ENCODE results near the gene GSTM3.

The GSTM3 gene

DNA sequence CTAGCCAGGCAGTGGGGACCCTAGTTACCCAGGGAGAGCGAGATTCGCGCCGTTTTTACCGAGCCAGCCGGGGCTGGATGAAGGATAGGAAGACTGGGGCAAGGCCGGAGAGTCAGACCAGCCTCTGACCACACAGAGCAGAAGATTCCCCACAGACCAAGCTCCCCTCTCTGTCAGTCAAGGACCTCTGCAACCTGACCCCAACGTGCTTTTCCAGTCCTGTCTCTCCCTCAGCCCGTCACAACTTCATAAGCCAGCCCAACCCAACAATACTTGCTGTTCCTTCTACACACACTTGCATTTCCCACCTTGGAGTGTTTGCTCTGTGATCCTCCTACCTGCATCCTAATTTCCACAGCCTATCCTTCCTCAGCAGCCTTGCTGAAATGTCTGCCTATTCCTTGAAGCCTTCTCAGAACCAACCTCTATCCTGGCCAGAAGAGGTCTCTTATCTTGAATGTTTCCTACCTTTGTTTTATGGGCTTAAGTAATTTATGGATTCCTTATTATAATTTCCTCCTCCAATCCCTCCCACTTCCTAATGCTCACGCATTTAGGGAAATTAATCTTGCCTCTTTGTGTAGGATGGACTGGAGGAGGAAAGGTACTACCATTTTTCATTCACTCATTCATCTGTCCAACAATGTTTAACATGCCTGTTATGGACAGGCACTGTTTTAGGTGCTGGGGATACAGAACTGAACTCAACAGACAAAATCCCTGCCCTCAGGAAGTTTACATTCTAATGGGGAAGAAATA is at the start of gene GSTM3:
Gene GSTM3, minus strand, starts transcription at position 424 of the 759 bp plus-strand sequence. CDS start 751 bp downstream, outside the sequence.
- DNase-seq = no peak

DNA sequence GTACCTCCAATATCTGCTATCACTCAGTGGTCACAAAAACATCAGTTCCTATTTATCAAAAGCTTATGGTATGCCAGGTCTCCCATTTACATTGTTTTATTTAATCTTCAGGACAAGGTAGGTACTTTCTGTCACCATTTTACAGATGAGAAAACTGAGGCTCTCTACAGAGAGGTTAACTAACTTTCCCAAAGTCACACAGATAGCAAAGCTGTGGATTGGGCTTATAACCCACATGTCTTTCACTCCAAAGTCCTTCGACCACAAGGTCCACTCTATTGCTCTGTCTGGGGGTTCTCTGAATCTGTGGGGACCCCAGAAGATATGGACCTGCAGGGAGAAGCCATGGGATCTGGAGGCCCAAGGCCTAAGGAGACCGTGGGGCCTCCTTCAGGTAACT is 49.5 kb upstream of the GSTM3 start:
- DNase-seq = no peak

DNA sequence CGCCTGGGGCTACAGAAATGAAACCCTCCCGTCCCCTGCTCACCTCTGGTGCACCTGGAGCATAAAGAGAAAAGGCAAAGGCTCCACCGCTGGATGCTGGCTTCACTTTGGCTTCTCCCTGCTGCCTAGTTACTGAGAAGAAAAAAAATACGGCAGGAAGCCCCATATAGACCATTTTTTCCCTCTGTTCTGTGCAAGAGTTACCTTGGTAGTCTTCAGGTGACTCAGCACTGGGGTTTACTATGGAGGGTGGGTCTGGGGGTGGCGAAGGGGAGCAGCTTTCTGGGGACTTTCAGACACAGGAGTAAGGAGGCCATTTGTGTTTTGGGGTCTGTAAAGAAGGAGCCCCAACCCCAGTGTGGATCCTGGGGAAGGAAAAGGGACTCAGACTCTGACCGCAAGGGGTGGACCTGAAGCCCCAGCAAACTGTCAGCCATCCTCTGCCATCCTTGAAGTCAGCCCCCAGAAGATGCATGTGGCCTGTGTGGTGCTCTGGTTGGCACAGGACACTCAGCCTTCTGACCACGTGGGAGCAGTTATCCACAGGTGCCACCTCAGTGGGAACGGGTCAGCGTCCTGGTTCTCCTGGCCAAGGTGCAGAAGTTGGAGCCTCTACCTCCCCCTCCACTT is 48.8 kb upstream of the GSTM3 start:
- DNase-seq = no peak

DNA sequence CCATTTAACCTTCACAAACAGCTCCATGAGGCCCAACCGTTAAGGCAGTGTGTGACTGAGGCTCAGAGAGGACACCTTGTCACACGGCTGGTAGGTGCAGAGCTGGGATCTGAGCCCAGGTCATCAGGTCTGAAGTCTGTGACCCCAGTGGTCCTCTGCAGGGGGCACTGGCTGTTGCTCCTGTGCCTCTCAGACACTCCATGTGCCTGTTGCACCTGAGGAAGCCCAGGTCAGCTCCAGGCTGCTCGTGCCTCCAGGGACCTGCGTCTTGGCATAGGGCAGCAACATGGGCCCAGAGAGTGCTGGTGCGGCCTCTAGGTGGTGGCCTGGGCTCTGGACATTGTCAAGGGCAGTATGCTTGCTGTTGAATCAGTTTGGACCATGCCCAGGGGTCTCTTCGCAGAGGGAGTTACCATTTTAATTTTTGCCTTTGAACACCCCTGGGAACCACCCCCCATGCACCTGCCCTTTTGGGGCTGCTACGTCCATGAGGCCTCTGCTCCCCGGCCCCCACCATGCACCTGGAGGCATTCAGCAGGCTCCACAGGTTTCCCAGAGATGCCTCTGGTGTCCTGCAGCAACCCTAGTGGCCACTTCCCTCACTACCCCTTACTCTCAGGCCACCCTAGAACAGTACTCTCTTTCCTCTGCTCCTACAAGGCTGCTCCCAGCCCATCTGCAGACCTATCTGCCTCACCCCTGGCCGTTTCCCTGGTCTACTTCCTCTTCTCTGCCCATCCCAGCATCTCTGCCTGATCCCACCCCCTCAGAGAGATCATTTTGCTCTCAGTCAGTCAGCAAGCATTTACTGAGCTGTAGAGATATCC is 48.1 kb upstream of the GSTM3 start:
- DNase-seq = no peak

DNA sequence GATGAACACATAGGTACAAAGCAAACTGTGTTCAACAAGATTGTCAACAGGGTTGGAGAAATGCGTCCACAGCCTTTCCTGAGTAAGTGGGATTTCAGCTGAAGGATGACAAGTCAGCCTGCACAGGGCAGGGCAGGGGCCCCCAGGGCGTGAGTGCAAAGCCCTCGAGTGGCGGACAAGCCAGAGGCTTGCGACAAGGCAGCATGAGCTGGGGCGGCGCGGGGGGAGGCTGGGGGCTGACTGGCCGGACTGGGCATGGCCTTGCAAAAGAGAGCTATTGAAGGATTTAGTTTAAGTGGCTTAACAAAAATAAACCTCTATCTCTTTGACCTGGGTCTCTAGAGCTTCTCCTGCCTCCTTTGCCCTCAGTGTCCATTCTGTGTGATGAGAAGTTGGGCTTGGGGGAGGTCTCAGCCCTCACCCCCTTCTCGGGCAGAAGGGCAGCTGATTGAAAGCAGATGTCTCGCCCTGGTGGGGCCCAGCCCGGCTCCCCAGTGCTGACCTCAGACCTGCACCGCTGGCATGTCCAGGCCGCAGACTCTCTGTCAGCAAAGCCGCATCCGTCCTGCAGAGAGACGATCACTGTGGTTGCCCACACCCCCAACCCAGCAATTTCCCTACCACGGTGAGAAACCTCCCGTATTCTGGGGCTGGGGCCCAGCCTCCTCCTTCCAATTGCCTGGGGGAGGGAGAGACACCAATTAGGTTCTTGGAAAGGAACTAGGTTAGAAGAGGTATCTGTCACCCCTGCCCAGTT is 47.2 kb upstream of the GSTM3 start:
- DNase-seq = no peak

DNA sequence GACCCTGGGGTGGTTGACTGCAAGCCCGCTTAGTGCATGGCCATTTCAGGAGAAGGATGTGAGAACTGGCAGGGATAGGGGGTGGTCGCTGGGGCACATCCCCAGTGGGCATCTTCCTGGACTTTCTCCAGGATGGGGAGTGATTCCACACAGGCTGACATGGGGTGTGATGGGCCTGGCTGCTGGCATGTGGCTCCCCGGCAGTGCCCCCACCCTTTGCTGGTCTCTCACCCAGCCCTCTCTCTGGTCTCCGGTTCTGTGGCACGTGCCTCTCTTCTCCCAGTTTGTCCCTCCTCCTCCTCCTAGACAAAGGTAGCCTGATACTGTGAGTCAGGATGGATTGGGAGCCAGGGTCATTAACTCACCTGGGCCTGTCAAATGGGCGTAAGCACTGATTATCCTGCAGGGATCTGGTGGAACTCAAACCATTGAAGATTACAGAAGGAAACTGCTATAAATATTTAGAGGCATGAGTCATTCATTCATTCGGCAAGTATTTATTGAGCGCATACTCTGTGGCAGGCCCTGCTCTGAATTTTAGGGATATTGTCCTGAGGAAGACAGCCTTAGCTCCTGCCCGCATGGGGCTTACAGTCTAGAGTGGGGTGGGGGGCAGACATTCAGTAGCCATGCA is 46.5 kb upstream of the GSTM3 start:
- no peak for DNase-seq

DNA sequence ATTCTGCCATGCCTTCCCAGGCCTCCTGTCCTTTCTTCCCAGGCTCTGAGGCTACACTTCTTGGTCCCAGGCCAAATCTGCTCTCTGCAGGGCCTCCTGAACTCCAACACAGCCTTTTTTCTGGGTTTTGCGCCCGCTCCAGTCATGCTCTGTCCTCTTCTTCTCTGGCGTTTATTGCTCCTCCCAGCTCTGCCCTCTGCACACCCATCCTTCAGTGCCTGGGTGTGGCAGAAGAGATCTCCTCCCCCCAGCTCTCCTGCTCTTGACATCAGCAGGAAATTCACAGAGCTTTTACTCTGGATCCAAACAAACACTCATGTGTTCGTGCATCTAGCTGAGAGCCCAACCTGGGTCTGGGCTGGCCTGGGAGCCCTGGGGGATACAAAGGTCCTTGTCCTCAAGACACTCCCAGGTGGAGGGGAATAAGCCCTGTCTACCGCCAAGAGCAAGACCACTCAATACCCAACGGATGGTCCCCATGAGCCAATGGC is 45.7 kb upstream of the GSTM3 start:
- DNase-seq = no peak

DNA sequence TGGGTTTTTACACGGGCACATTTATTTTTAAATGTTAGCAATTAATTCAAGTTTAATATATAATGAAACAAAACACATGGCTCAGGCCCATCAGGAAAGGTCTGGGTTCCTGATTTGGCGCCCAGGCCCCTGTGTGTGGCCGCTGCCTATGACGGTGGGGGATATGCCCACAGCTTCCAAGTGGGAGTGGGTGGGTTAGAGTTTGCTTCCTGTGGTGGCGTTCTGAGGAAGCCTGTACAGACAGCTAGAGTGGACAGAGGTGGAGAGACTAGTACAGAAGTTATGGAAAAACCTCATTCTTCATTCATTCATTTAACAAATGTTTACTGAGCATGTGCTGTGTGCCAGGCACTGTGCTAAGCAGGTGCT is 45.3 kb upstream of the GSTM3 start:
- no peak for DNase-seq

DNA sequence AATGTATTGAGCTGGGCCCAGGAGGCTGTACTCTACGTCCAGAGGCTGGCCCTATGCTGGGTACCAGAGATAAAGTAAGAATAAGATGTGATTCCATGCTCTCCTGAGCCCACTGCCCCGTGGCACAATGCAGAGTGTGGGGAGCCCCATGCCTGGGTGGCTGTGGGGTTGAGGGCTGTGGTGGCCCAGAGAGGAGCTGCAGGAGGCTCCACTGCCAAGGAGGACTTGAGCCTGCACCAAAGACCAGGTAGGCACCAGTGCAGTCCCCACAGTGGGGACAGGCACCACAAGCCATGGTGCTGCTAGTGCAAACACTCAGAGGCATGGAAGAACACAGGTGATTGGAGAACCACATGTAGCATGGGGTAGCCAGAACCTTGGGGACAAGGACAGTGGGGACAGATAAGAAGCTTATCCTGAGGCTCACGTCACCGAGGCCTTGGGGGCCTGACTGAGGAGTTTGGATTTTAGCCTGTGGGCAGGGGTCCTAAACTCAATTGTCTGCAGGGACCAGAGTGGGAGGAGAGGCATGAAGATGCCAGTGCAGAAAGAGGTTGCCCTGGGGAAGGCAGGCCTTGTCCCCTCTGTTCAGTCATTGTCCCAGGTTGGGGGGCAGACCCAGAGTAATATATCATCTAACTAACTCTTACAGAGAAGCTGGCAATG is 44.7 kb upstream of the GSTM3 start:
- DNase-seq = no peak

DNA sequence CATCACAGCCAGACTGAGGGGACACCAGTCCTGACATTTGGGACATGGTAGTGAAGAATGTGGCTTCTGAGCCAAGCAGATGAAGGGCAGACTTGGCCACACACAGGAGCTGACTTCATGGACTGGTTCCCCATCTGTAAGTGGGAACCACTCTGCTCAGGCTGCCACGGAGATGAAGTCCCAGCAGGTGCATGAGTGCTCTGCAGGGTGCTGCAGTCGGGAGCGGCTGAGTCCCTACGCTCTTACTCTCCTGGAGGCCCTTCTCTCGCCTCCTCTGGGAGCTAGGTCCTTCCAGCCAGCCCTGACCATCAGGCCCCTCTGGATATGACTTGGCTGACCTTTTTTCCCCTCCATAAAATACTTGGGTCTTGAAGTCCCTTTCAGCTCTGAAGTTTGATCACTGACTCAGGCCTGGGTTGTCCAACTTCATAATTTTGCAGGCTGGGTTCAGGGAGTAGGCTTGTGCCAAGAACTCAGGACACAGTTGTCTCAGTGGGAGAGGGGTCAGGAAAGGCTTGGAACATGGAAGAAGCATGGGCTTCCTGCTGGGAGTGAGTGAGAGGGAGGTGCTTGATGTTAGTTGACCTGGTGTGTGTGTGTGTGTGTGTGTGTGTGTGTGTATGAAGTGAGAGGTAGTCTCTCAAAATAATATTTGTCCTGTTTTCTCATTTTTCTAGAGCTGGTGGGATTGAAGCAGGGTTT is 43.9 kb upstream of the GSTM3 start:
- DNase-seq = no peak

DNA sequence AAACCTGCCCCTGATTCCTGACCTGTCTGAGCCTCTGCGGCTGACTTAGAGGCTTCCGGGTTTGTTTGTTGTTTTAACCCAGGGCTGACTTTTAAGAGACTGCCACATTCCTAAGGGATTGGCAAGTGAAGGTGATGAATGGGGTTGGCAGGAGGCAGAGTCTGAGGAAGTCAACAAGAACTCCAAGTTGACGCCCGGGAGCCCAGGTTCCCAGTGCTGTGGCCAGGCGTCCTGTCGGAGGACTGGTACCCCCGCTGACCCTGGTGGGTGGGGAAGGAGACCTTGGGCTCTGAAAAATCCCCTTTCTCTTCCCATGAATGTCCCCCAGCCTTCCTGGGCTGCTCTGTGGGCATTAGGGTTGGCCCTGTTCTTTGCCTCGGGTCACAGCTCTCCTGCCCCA is 42.6 kb upstream of the GSTM3 start:
- DNase-seq = no peak

DNA sequence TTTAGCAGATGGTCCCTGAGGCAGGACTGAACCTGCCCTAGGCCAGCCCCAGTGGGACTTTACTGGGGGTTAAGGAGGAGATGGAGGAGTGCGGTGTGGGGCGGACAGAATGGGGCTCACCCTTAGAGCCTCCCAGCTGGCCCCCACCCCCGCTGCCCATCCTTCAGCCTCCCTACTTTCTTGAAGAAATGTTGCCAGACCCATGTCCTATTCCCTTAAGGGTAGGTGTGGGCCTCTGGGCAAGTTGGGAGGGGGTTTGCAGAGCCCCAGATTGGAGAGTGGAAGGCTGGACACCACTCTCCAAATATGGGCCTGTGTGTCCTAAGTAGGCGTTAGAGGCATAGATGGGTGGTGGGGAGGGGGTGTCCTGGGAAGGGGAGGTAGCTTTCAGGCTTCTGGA is 42.1 kb upstream of the GSTM3 start:
- no peak for DNase-seq

DNA sequence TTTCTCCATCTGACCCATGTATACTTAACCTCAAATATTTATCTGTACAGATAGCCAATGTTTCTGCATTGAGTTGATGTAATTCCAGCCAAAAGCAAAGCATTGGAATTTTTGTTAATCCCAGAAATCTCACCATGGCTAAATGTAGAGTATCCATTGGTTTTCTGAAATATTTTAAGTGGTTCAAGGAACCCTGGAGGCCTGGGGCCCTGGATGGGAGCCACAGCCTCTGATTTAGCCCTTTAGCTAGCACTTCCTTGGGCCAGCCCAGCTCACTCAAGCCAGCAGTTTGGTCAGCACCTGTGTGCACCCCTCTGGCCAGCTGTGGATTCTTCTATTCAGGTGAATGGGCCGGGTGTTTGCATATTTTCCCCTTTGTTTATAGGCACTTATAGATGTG is 41.7 kb upstream of the GSTM3 start:
- DNase-seq = no peak

DNA sequence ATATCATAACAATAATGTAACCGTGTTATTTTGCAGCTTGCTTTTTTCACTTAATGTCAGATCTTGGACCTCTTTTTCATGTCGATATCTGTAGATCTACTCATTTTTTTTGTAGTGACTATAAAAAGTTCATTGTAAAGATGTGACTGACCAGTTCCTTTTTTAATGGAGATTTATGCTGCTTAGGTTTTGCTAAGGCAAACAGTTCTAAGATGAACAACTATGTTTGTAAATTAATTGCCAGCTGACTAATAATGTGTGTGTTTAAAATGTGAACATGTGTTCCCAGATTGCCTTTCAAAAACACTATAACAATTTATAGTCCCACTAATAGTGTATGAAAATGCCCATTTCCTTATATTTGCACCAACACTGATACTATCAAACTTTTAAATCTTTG is 41.0 kb upstream of the GSTM3 start:
- no peak for DNase-seq

DNA sequence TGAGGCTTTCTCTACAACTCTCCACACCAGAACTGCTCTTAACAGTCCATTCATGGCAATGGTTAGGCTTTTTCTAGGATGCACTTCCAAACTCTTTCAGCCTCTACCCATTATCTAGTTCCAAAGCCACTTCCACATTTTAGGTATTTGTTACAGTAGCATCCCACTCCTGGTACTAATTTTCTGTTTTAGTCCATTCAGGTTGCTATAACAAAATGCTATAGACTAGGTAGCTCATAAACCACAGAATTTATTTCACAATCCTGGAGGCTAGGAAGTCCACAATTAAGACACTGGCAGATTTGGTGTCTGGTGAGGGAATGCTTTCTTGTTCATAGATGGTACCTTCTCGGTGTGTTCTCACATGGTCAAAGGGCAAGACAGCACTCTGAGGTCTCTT is 40.1 kb upstream of the GSTM3 start:
- no peak for DNase-seq

DNA sequence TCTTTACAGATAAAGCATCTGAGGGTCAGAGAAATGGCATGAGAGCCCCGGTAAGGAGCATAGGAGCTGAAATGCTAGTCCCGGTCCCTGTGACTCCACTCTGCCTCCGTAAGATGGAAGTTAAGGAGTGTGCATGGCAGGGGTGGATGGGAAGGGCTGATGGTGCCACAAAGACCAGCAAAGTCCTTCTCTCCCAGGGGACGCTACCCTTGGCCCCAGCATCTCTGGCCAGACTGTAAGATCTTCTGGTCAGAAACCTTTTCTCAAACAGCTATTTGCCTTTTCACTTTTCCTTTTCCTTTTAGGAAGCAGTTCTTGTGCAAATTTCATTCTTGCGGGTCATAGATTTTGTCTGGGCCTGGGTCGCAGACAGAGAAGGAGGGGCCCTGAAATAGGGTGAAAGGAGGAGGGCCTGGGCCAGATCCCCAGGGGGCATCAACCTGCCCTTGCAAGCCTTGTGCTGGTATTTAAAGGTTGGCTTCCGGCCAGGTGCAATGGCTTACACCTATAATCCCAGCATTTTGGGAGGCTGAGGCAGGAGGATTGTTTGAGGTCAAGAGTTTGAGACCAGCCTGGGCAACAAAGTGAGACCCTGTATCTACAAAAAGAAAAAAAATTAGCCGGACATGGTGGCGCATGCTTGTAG is 37.3 kb upstream of the GSTM3 start:
- no peak for DNase-seq

DNA sequence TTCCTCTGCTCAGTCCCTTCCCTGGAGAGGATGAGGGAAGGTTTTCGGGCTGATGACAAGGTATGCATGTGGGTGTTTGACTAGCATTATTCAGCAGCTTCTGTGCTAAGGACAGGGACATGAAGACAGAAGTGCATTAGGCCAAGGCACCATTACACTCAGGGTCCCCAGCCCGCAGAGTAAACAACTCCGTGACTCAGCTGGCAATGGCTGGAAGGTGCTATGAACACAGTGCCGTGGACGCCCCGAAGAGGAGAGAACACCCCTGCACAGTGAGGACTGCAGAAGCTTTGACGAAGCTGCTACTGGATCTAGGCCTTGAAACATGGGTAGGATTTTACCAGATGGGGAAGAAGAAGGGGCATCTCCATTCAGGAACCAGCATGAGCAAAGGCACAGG is 36.6 kb upstream of the GSTM3 start:
- DNase-seq = no peak

DNA sequence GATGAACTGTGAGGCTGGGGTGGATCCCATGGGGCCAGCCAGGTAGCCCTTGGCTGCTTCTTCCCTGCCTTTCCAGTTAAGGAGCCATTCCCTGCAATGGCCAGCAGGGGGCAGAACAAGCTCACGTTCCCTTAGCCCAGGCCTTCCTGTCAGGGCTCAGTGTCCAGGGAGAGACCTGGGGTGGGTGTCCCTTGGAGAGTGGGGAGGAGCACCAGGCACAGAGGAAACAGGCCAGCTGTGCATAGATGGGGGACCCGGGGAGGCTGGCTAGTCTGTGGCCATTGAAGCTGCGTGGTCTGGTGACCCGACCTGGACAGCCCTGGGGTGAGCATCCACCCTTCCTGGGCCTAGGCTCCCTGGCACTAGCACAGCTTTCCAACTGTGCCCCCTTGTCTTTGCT is 36.1 kb upstream of the GSTM3 start:
- peak; percentile 66 for DNase-seq

DNA sequence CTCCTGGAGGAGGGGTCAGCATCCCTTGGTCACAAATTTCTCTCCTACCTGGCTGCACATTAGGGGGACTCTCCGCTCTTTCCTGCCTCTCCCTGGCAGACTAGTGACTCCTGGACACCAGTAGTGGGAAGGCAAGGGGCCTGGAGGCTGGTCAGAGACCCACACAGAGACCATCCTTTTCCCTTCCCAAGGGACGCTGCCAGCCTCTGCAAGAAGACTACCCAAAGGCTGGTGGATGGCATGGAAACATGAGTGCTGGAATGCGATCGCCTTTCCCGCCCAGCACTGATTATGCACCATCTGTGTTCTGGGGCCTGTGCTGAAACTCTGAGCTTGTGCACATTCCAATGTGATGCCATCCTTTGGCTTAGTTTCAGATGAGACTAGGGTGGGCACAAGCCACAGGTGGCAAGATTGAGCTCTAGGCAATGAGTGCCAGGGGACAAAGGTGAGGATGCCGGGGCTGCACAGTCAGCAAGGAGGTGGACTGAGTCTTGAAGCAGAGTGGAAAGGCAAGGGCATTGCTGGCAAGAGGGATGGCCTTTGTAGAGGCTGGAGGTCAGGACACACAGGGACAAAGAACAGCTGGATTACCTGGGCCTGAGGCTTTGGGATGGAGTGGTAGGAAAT is 35.5 kb upstream of the GSTM3 start:
- no peak for DNase-seq

DNA sequence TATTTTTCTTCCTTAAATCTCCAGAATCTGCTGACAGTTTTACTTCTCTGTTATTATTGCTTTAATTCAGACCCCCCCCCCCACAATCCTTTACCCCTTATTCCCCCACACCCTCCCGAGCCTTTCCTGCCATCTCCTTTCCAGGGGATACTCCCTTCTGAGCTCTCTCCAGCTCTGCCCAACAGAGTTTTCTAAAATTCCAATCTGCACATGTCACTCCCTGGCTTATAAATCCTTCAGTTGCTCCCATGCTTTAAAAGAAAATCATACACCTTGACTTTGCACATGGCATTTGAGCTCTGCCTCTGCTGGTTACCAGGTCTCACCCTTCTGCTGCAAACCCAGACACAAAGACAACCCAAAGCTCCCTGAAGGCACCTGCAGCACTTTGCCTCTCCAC is 34.6 kb upstream of the GSTM3 start:
- DNase-seq = no peak

Measured in NCI-H748 treated with DMSO at 0.1 percent for 48 hours (cell line).